GM18505 (cell line): Measurements from ENCODE around the gene AP1S1.
A peak's percentile ranks its signal among the peaks of the same experiment; 100 is the strongest.

ENCODE experiments used
- ATAC-seq: cut with Tn5 transposase; IDR thresholded peaks from one replicate; pipeline ENCODE4 v1.9.1; 2021; ENCODE audit not compliant: unreplicated experiment
- POLR2A ChIP-seq: IDR thresholded peaks from 4 replicates; pipeline ENCODE4 v1.6.1; 2011; ENCODE audit warnings: borderline replicate concordance; ENCODE audit not compliant: insufficient read depth, insufficient read length; ENCODE audit errors: extremely low read depth

AP1S1 gene

DNA sequence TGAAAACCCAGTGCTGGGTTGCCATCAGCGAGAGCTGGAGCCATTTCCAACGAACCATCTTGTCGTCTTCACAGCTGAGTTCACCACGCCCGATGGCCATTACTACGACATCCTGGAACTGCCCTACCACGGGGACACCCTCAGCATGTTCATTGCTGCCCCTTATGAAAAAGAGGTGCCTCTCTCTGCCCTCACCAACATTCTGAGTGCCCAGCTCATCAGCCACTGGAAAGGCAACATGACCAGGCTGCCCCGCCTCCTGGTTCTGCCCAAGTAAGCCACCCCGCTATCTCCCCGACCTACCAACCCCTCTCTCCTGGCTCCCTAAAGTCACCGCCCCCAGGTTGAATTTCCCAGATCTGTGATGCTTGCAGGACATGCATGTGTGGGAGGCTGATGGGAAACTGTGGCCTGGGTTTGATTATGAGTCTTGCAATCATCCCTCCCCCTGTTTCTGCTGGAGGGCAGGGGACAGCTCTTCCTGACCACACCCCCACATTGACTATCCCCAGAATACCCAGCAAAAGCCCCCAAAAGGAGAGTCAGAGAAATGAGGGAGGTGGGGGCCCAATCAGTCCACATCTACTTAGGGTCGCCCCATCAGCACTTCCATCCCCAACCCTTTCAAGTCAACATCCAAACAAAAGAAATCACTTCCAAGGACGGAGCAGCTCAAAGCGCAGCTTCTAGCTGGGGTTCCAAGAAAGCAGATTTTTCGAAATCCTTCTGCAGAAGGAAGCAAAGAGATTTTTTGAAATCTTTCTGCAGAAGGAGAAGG is 20.5 kb upstream of the AP1S1 start:
- no peak for TF ChIP-seq POLR2A
- no peak for ATAC-seq

- no peak for ATAC-seq
Measured at GRCh38 chr7:101134399-101134980, 19.8 kb upstream of the AP1S1 start.

DNA sequence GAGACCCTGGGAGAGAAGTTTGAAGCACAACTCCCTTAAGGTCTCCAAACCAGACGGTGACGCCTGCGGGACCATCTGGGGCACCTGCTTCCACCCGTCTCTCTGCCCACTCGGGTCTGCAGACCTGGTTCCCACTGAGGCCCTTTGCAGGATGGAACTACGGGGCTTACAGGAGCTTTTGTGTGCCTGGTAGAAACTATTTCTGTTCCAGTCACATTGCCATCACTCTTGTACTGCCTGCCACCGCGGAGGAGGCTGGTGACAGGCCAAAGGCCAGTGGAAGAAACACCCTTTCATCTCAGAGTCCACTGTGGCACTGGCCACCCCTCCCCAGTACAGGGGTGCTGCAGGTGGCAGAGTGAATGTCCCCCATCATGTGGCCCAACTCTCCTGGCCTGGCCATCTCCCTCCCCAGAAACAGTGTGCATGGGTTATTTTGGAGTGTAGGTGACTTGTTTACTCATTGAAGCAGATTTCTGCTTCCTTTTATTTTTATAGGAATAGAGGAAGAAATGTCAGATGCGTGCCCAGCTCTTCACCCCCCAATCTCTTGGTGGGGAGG is 16.5 kb upstream of the AP1S1 start:
- no peak for ATAC-seq
- no peak for TF ChIP-seq POLR2A

More at GRCh38 chr7:101134399-101134980, 19.8 kb upstream of the AP1S1 start:
- no peak for TF ChIP-seq POLR2A

DNA sequence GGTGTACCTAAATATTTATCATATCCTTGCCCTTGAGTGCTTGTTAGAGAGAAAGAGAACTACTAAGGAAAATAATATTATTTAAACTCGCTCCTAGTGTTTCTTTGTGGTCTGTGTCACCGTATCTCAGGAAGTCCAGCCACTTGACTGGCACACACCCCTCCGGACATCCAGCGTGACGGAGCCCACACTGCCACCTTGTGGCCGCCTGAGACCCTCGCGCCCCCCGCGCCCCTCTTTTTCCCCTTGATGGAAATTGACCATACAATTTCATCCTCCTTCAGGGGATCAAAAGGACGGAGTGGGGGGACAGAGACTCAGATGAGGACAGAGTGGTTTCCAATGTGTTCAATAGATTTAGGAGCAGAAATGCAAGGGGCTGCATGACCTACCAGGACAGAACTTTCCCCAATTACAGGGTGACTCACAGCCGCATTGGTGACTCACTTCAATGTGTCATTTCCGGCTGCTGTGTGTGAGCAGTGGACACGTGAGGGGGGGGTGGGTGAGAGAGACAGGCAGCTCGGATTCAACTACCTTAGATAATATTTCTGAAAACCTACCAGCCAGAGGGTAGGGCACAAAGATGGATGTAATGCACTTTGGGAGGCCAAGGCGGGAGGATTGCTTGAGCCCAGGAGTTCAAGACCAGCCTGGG is 15.9 kb upstream of the AP1S1 start:
- ATAC-seq, result peak; percentile 79
- TF ChIP-seq POLR2A, result no peak

GRCh38 chr7:101140339-101140699 is 14.0 kb upstream of the AP1S1 start:
- TF ChIP-seq POLR2A, result no peak
- no peak for ATAC-seq

DNA sequence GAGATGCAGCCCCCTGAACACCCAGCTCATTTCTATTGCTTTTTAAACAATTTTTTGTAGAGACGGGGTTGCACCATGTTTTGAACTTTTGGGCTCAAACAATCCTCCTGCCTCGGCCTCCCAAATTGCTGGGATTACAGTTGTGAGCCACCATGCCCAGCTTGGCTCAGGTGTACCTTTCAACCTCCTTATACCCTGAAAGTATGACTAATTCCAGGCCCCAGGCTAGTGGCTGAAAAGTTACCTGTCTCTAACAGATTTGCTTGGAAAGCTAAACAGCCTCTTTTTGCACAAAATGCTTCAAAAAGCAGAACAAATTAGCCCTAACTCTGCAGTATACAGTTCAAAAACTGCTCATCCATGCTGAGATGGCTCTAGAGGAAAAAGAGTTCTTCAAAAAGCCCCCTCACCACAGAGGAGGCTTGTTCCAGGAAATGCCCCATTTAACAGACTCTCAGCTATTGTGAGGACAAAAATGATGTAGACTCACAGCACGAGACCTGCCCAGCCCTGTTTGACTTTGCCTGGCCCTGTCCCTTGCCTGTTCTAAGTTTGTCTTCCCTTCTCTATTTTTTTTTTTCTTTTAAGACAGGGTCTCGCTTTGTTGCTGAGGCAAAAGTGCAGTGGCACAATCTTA is 13.4 kb upstream of the AP1S1 start:
- ATAC-seq, result no peak
- no peak for TF ChIP-seq POLR2A

GRCh38 chr7:101151908-101152651 is 2.2 kb upstream of the AP1S1 start:
- no peak for ATAC-seq
- TF ChIP-seq POLR2A, result no peak

- TF ChIP-seq POLR2A, result no peak
- peak; percentile 16 for ATAC-seq
Measured at GRCh38 chr7:101154693-101155102, 422 bp downstream of the AP1S1 start.

DNA sequence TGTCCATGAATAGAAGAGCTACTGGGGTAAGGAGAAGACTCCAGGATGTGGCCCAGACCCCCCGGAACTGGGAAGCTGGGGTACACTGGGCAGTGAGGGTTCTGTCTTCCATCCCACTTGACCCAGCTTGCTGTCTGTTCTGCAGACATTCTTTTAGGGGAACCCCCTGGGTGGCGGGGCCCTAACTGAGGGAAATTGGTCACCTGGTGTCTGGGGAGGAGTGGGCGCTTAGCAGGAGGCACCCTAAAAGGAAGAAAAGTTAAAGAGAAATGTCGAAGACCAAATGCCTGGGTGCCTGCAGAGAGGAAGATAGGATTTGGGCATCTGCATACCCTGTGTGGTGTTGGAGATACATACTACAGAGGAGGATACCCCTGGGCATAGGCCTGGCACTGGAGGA is 1.0 kb downstream of the AP1S1 start:
- ATAC-seq, result no peak
- TF ChIP-seq POLR2A, result no peak

GRCh38 chr7:101156277-101156676 is 2.0 kb downstream of the AP1S1 start:
- TF ChIP-seq POLR2A, result no peak
- no peak for ATAC-seq

DNA sequence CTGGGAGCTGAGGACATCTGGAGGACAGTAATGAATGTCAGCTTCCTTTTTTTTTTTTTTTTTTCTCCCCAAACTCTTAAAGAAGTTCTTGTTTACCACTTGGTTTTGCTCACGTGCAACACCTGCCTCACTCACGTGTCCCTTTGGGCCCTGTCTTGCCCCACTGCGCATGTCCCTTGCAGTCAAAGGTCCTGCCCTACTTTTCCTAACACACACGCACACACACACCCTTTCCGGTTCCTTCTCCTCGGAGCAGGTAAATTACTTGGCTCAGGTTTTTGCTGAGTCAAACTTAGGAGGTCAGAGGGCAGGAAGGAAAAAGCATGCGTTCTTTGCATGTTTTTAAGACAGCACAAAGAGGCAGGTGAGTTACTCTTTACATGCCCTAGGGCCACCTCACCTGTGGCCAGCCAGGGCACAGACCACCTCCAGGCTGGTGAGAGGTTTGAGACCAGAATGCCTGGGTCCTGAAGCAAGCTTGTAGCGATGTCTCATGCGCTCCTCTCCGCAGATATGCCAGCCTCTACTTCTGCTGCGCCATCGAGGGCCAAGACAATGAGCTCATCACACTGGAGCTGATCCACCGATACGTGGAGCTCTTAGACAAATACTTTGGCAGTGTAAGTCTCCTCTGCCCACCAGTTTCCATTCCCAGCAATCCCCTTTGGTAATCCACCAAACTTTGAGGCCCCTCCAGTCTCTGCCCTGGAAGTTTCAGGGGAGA is 2.8 kb downstream of the AP1S1 start:
- TF ChIP-seq POLR2A, result no peak
- no peak for ATAC-seq
